ENCODE data around the gene PARP2. TPM values are rescaled to one million over a fixed set of nuclear protein-coding genes. Genes with fewer than 3 reads are reported as not detected.

The PARP2 gene
- total and polyA plus RNA-seq, 9 of the 15 experiments (the other 6 are each of a cell fraction or from before 2014, with no cell fraction given) = 19.7 to 50.5 (median 29.9) TPM

- TF ChIP-seq ZNF740 (CRISPR knock-in tag; IDR thresholded peaks at IDR 0.05) (0 out of 2 replicates have a peak, but pooled peaks have one; percentile 5), ZNF740 (tag; IDR thresholded peaks at IDR 0.05) (peak in 1 of 2 experiments; percentile 60; a peak in 1 of 4 replicates), ZNF165 (CRISPR knock-in tag; IDR thresholded peaks at IDR 0.05; ENCODE audit: borderline replicate concordance) (no peak), MAZ (CRISPR knock-in tag; conservative IDR thresholded peaks at IDR 0.05 in 1 of 2, IDR thresholded peaks at IDR 0.05 in 1 of 2) (peak in 1 of 2 experiments; percentile 41; a peak in 1 of 4 replicates), THRB (CRISPR knock-in tag; conservative IDR thresholded peaks at IDR 0.05) (no peak), HNRNPH1 (optimal IDR thresholded peaks at IDR 0.05; ENCODE audit: low read depth, low read length) (no peak), RAD51 (IDR thresholded peaks at IDR 0.05; ENCODE audit: borderline replicate concordance, low read depth) (no peak), OTX1 (CRISPR knock-in tag; IDR thresholded peaks at IDR 0.05) (no peak), ZFP36 (IDR thresholded peaks at IDR 0.05; ENCODE audit: low read depth, low read length, partially characterized antibody) (no peak), THAP12 (CRISPR knock-in tag; IDR thresholded peaks at IDR 0.05) (peak; percentile 98), HDAC3 (IDR thresholded peaks at IDR 0.05; ENCODE audit: borderline replicate concordance, partially characterized antibody) (peak; percentile 43), MAFK (IDR thresholded peaks at IDR 0.05; ENCODE audit: low read length) (no peak), ZNF512 (tag; IDR thresholded peaks at IDR 0.05) (no peak), BHLHE40 (IDR thresholded peaks at IDR 0.05; ENCODE audit: low read length) (0 out of 2 replicates have a peak, but pooled peaks have one; percentile 5), ZBTB1 (CRISPR knock-in tag; IDR thresholded peaks at IDR 0.05; ENCODE audit: borderline replicate concordance, low read depth) (no peak), ATF2 (CRISPR knock-in tag; IDR thresholded peaks at IDR 0.05) (no peak), RCOR1 (IDR thresholded peaks at IDR 0.05; ENCODE audit: borderline replicate concordance in 1 of 2, low read depth in 2 of 2, low read length in 2 of 2) (peak in 1 of 2 experiments; percentile 69; a peak in 3 of 4 replicates)
Measured at GRCh38 chr14:20305265-20306078, 38.0 kb upstream of the PARP2 start, which contains the start of gene TTC5 (continued).

Measured in K562 (cell line).